HEK293 (cell line): ENCODE results near the gene TMEM88.
A peak's percentile ranks its signal among the peaks of the same experiment; 100 is the strongest.

ENCODE experiments used
- CTCF ChIA-PET: fragments of 350-600 bp; formaldehyde crosslinking; extraction: SDS; loops from one replicate; lab custom pipeline; 2021; ENCODE audit warnings: antibody characterized with exemption; lab: Yijun Ruan, JAX
- POLR2A ChIA-PET: fragments of 300-600 bp; formaldehyde crosslinking; extraction: SDS; loops from one replicate; lab custom pipeline; 2020; ENCODE audit warnings: antibody characterized with exemption, inconsistent platforms; lab: Yijun Ruan, JAX
- H3K27ac ChIP-seq: fragments of 200-500 bp; sonication (Bioruptor generic); 2 replicates; pipeline ENCODE4 v1.5.1; 2014; ENCODE audit warnings: low read depth, low read length, control low read depth, inconsistent platforms; ENCODE audit errors: extremely low read depth
- H3K36me3 ChIP-seq, 2 experiments: fragments of 200-500 bp in 1 of 2; sonication (Bioruptor generic) in 1 of 2; 1 replicate in 1 of 2; 2 replicates in 1 of 2; pipeline ENCODE4 v1.5.1; 2014 to 2017; ENCODE audit warnings: inconsistent platforms in 2 of 2, low read length in 2 of 2; ENCODE audit not compliant: control insufficient read depth in 2 of 2, insufficient read depth in 1 of 2
- H3K4me1 ChIP-seq: fragments of 200-500 bp; sonication (Bioruptor generic); 2 replicates; pipeline ENCODE4 v1.5.1; 2014; ENCODE audit warnings: mild to moderate bottlenecking, low read length, inconsistent platforms; ENCODE audit not compliant: control insufficient read depth, insufficient read depth
- H3K4me3 ChIP-seq: 2 replicates; pipeline ENCODE4 v1.5.1; 2011; ENCODE audit warnings: low read depth, mild to moderate bottlenecking, control low read depth, low read length, moderate library complexity
- H3K9me3 ChIP-seq: fragments of 200-500 bp; sonication (Bioruptor generic); 2 replicates; pipeline ENCODE4 v1.5.1; 2014; ENCODE audit warnings: low read depth, low read length, inconsistent platforms; ENCODE audit not compliant: control insufficient read depth, insufficient read depth
- BCL11A ChIP-seq: fragments of 450-650 bp; formaldehyde crosslinking; IDR thresholded peaks from 2 replicates; pipeline ENCODE4 v1.5.1; 2016; ENCODE audit warnings: low read depth, missing biosample characterization, missing genetic modification characterization
- GLI2 ChIP-seq: fragments of 450-650 bp; formaldehyde crosslinking; IDR thresholded peaks from 2 replicates; pipeline ENCODE4; 2017; ENCODE audit warnings: missing biosample characterization, missing genetic modification characterization, low read depth, borderline replicate concordance
- GLIS2 ChIP-seq: fragments of 450-650 bp; formaldehyde crosslinking; IDR thresholded peaks from 2 replicates; pipeline ENCODE4 v1.5.1; 2016; ENCODE audit warnings: missing biosample characterization, missing genetic modification characterization
- KLF8 ChIP-seq: fragments of 450-650 bp; formaldehyde crosslinking; IDR thresholded peaks from 2 replicates; pipeline ENCODE4 v1.5.1; 2016; ENCODE audit warnings: missing biosample characterization, missing genetic modification characterization
- SP2 ChIP-seq: fragments of 450-650 bp; formaldehyde crosslinking; IDR thresholded peaks from 2 replicates; pipeline ENCODE4 v1.5.1; 2016; ENCODE audit warnings: missing biosample characterization, missing genetic modification characterization
- SP7 ChIP-seq: fragments of 450-650 bp; formaldehyde crosslinking; IDR thresholded peaks from 2 replicates; pipeline ENCODE4 v1.5.1; 2016; ENCODE audit warnings: missing biosample characterization, missing genetic modification characterization
- ZBTB11 ChIP-seq: fragments of 450-650 bp; formaldehyde crosslinking; conservative IDR thresholded peaks from 2 replicates; pipeline ENCODE4 v1.5.1; 2016; ENCODE audit warnings: low read depth, missing biosample characterization, missing genetic modification characterization
- ZBTB17 ChIP-seq: fragments of 450-650 bp; formaldehyde crosslinking; IDR thresholded peaks from 2 replicates; pipeline ENCODE4 v1.5.1; 2016; ENCODE audit warnings: missing biosample characterization, missing genetic modification characterization
- ZBTB7A ChIP-seq: fragments of 450-650 bp; formaldehyde crosslinking; IDR thresholded peaks from 2 replicates; pipeline ENCODE4 v1.5.1; 2016; ENCODE audit warnings: low read depth, missing biosample characterization, missing genetic modification characterization
- ZNF133 ChIP-seq: fragments of 450-650 bp; formaldehyde crosslinking; IDR thresholded peaks from 2 replicates; pipeline ENCODE4 v1.5.1; 2016; ENCODE audit warnings: missing biosample characterization, missing genetic modification characterization
- ZNF148 ChIP-seq: fragments of 450-650 bp; formaldehyde crosslinking; IDR thresholded peaks from 2 replicates; pipeline ENCODE4 v1.5.0; 2017; ENCODE audit warnings: missing biosample characterization, missing genetic modification characterization, borderline replicate concordance
- ZNF2 ChIP-seq: fragments of 450-650 bp; formaldehyde crosslinking; IDR thresholded peaks from 2 replicates; pipeline ENCODE4 v1.5.1; 2016; ENCODE audit warnings: missing biosample characterization, missing genetic modification characterization
- ZNF292 ChIP-seq: fragments of 450-650 bp; formaldehyde crosslinking; IDR thresholded peaks from 2 replicates; pipeline ENCODE4 v1.5.1; 2016; ENCODE audit warnings: low read depth, missing biosample characterization, missing genetic modification characterization, borderline replicate concordance
- ZNF548 ChIP-seq: fragments of 450-650 bp; formaldehyde crosslinking; IDR thresholded peaks from 2 replicates; pipeline ENCODE4 v1.5.1; 2016; ENCODE audit warnings: missing biosample characterization, missing genetic modification characterization
- ZNF600 ChIP-seq: fragments of 450-650 bp; formaldehyde crosslinking; IDR thresholded peaks from 2 replicates; pipeline ENCODE4 v1.5.1; 2016; ENCODE audit warnings: missing biosample characterization, missing genetic modification characterization
- ZNF654 ChIP-seq: fragments of 450-650 bp; formaldehyde crosslinking; IDR thresholded peaks from 2 replicates; pipeline ENCODE4 v1.5.1; 2016; ENCODE audit warnings: low read depth, missing biosample characterization, missing genetic modification characterization
- ZNF670 ChIP-seq: fragments of 450-650 bp; formaldehyde crosslinking; IDR thresholded peaks from 2 replicates; pipeline ENCODE4 v1.5.1; 2016; ENCODE audit warnings: missing biosample characterization, missing genetic modification characterization, low read depth
- ZNF701 ChIP-seq: fragments of 450-650 bp; formaldehyde crosslinking; IDR thresholded peaks from 2 replicates; pipeline ENCODE4 v1.5.1; 2016; ENCODE audit warnings: missing biosample characterization, missing genetic modification characterization
- TF ChIP-seq, protein P1 (sequence below): fragments of 450-650 bp; formaldehyde crosslinking; IDR thresholded peaks from 2 replicates; pipeline ENCODE4 v1.5.1; 2016; ENCODE audit warnings: missing biosample characterization, missing genetic modification characterization
- TF ChIP-seq, protein P2 (sequence below): fragments of 450-650 bp; formaldehyde crosslinking; IDR thresholded peaks from 2 replicates; pipeline ENCODE4 v1.5.1; 2016; ENCODE audit warnings: missing biosample characterization, missing genetic modification characterization

Gene TMEM88

DNA sequence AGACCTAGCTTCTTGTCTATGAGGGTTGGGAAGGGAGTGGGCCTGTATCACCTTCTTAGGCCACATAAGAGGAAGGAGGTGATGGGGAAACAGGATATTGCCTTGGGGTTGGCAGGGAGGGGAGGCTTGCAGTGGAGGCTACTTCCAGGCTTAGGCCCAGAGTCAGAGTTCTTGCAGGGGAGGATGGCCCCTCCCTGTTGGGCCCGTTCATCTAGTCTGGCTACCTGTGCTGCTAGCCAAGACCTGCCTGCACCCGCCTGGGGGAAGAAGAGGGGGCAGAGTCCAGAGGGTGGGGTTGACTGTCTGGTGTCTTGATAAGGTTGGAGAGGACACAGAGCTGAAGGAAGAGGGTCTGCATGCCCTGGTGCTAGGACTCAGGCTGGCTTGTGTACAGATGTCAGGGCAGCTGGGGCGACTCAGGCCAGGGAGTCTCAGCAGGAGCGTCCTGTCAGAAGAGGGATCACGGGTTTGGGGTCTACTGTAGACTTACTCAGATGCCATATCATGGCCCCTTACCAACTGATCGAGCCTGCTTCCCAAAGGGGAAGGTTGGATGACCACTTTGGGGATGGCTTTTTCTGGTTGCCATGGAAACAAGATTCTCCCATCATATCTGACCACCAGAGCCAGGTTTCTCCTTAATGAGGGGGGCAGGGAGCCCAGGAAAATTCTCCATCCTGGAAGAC is 15.5 kb upstream of the TMEM88 start (continued):
- no peak for TF ChIP-seq GLI2 (tag by site-specific recombination)
- no peak for TF ChIP-seq ZBTB11
- TF ChIP-seq SP7 = no peak
- TF ChIP-seq, all 188 proteins: peak for 3

GRCh38 chr17:7839876-7840261 is 15.0 kb upstream of the TMEM88 start:
- no peaks in the 10 kb centered on the region for H3K9me3 ChIP-seq
- H3K27ac ChIP-seq = no peak overlapping the region
- CTCF ChIA-PET = interaction anchor here (0.6 to 1.5 kb wide), 5 partner anchors 42 to 403 kb away, joined by 3 to 6 read pairs (median 4); partner anchors contain the start of gene RNF227
- peaks cover 0 to 7% of the 10 kb centered on the region in 2 experiments; a peak in 1 of 3 replicates for H3K36me3 ChIP-seq
- H3K4me1 ChIP-seq = peaks cover 26% of the 10 kb centered on the region
- TF ChIP-seq ZNF548 (tag by site-specific recombination) = no peak
- TF ChIP-seq ZNF654 (tag by site-specific recombination) = no peak
- 0 out of 2 replicates have a peak, but pooled peaks have one; percentile 11 for TF ChIP-seq SP2 (tag by site-specific recombination)
- TF ChIP-seq ZNF2 = 0 out of 2 replicates have a peak, but pooled peaks have one; percentile 19
- TF ChIP-seq KLF8 (tag by site-specific recombination) = 0 out of 2 replicates have a peak, but pooled peaks have one; percentile 24
- peak; percentile 26; the same call in 1 of the 2 replicates for TF ChIP-seq GLIS2 (tag by site-specific recombination)
- TF ChIP-seq, protein P1, sequence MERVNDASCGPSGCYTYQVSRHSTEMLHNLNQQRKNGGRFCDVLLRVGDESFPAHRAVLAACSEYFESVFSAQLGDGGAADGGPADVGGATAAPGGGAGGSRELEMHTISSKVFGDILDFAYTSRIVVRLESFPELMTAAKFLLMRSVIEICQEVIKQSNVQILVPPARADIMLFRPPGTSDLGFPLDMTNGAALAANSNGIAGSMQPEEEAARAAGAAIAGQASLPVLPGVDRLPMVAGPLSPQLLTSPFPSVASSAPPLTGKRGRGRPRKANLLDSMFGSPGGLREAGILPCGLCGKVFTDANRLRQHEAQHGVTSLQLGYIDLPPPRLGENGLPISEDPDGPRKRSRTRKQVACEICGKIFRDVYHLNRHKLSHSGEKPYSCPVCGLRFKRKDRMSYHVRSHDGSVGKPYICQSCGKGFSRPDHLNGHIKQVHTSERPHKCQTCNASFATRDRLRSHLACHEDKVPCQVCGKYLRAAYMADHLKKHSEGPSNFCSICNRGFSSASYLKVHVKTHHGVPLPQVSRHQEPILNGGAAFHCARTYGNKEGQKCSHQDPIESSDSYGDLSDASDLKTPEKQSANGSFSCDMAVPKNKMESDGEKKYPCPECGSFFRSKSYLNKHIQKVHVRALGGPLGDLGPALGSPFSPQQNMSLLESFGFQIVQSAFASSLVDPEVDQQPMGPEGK = peak; percentile 66
- no peak for TF ChIP-seq ZNF133 (tag by site-specific recombination)
- TF ChIP-seq ZBTB17 (tag by site-specific recombination) = peak; percentile 48
- peak; percentile 79 for TF ChIP-seq ZNF600 (tag by site-specific recombination)
- TF ChIP-seq ZNF670 (tag by site-specific recombination) = no peak
- TF ChIP-seq, protein P2, sequence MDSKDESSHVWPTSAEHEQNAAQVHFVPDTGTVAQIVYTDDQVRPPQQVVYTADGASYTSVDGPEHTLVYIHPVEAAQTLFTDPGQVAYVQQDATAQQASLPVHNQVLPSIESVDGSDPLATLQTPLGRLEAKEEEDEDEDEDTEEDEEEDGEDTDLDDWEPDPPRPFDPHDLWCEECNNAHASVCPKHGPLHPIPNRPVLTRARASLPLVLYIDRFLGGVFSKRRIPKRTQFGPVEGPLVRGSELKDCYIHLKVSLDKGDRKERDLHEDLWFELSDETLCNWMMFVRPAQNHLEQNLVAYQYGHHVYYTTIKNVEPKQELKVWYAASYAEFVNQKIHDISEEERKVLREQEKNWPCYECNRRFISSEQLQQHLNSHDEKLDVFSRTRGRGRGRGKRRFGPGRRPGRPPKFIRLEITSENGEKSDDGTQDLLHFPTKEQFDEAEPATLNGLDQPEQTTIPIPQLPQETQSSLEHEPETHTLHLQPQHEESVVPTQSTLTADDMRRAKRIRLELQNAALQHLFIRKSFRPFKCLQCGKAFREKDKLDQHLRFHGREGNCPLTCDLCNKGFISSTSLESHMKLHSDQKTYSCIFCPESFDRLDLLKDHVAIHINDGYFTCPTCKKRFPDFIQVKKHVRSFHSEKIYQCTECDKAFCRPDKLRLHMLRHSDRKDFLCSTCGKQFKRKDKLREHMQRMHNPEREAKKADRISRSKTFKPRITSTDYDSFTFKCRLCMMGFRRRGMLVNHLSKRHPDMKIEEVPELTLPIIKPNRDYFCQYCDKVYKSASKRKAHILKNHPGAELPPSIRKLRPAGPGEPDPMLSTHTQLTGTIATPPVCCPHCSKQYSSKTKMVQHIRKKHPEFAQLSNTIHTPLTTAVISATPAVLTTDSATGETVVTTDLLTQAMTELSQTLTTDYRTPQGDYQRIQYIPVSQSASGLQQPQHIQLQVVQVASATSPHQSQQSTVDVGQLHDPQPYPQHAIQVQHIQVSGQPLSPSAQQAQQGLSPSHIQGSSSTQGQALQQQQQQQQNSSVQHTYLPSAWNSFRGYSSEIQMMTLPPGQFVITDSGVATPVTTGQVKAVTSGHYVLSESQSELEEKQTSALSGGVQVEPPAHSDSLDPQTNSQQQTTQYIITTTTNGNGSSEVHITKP = peak; percentile 100
- no peak for TF ChIP-seq ZNF701 (tag by site-specific recombination)
- no peak for TF ChIP-seq ZBTB7A (tag by site-specific recombination)
- 0 out of 2 replicates have a peak, but pooled peaks have one; percentile 35 for TF ChIP-seq BCL11A (tag by site-specific recombination)
- TF ChIP-seq ZNF292 = no peak
- TF ChIP-seq ZNF148 (tag by site-specific recombination) = no peak
- H3K4me3 ChIP-seq = no peak overlapping the region
- POLR2A ChIA-PET = interaction anchor here (7.7 kb wide), 1 partner anchor 17 kb away, joined by 110 read pairs; the partner anchor contains the start of genes CYB5D1, NAA38 and TMEM88
